Effector CD8-positive, alpha-beta T cell (primary cell): ENCODE results near the gene UGGT2.
"Not testable (repeated sequence)": the region's sequence is repeated elsewhere in the genome, so short reads cannot be mapped to it uniquely, and the experiment has no call there.

Source experiments
- DNase-seq: peaks from one replicate; lab custom pipeline; 2025; lab: John Stamatoyannopoulos, UW

UGGT2 gene

DNA sequence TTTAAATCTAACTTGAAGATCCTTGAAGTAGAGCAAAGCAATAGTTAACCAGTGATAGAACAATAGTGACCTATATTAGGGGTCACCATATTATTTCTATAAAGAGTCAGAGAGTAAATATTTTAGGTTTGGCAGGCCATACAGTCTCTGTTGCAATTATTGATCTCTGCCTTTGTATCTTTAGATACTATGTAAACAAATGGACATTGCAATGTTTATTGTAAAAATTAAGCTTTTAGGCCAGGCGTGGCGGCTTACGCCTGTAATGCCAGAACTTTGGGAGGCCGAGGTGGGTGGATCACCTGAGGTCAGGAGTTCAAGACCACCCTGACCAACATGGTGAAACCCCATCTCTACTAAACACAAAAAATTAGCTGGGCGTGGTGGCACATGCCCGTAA is 80.5 kb downstream of the UGGT2 start:
- not testable (repeated sequence) for DNase-seq

DNA sequence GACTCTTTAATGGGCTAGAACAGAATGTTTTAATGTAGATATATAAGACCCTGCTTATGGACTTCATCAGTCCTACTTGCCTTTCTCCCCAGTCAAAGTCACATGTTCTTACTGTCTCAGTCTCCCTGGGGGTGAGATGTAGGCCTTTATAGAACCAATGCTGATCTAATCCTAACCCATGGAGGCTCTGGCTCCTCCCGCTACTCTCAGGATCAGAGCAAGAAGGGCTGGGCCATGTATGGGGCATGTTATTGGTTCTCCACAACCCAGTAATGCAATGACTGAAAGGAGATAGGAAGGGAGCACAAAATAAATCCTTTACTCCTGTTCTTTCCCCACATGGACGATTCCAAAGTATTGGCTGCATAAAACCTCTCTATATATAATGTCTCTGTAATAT is 82.3 kb downstream of the UGGT2 start:
- no peak for DNase-seq

DNA sequence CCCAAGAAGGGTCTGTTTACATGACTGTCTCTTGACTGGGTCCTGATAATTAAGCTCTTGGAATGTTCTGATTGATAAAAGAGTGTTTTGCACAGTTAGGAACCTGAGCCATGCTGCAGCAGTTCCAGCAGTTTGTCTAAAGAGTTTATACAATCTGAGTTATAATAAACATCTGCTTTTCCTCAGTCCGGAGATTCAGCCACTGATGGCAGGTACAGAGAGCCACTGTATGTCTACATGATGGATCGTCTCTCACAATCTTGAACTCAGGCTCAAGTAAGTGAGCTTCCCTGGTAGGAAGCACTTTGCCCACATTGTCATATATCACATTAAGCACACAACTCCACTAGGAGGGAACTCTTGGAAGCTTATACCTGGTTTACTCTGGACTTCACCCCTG is 84.3 kb downstream of the UGGT2 start:
- no peak for DNase-seq

DNA sequence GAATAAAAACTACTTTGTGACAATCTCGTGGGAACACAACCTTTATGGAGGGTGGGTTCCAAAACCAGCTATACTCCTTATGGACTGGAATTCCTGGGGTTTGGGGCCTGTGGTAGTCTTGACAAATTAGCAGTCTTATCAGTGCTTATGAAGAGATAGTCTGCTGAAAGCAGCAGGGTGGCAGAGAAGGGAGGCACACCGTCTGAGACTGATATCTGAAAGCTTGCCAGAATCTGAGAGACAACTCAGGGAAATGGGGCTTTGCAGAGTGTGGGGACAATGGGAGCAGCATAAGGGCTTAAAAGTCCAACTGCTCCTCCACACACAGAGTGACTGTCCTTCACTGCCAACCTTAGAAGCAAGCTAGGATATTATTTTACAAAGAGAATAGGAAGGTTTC is 95.9 kb downstream of the UGGT2 start:
- no peak for DNase-seq

DNA sequence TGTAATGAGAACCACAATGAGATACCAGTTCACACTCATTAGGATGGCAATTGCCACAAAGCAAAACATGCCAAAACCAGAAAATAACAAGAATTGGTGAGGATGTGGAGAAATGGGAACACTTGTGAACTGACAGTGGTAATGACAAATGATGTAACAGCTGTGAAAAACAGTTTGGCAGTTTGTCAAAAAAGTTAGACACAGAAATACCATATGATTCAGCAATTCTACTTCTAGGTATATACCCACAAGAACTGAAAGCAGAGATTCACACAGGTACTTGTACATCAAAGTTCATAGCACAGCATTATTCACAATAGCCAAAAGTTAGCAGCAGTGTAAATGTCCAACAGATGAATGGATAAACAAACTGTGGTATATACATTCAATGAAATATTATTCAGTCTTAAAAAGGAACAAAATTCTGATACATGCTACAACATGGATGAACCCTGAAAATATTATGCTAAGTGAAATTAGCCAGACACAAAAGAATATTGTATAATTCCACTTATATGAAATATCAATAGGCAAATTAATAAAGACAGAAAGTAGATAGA is 96.5 kb downstream of the UGGT2 start:
- DNase-seq = no peak

DNA sequence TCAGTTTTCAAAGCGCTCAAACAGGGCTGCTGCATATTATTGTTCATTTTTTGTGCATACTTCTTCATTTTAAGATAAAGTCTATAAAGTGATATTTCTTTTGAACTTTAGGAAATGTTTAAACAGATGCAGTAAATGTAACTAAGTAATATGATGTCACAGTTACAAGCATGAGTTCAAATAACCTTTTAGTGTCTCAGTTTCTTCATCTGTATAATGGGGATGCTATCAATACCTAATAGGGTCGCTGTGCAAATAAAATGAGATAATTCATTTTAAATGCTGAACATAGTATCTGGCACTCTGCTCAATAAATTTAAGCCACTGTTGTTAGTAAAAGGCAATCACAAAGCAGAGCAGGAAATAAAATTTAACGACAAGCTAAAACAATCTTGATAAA is 97.5 kb downstream of the UGGT2 start:
- DNase-seq = no peak

DNA sequence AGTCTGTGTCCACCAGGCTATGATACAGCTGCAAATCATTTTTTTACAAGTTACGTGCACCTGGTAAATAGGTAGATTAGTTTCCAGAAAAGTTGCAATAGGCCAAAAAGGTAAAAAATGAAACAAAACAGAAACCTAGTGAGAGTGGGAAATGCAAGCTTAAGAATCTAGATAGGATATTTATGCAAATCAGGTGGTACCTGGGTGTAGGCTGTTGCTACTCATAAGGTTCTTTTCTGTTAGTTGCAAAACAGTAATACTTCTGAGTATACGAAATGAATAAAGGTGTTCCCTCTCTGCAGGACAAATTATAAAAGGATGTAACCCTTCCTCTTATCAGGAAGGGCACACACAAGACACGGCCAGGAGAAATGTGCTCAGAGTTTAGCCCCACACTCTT is 97.9 kb downstream of the UGGT2 start:
- DNase-seq = no peak

DNA sequence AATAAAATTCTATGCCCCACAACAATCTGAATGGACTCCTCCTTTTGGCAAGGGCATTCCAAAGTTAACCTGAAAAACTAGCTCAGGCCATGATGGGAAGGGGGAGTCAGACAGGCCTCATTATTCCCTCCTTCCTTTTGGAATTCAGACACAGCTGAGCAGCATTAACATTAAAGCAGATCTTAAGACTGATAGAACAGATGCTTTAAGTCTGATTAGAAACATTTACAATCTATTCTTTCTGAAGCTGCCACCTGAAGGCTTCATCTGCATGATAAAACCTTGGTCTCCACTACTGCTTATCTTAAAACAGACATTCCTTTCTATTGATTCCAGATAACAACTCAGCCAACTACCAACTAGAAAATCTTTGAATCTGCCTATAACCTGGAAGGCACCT is 98.9 kb downstream of the UGGT2 start:
- DNase-seq = no peak

DNA sequence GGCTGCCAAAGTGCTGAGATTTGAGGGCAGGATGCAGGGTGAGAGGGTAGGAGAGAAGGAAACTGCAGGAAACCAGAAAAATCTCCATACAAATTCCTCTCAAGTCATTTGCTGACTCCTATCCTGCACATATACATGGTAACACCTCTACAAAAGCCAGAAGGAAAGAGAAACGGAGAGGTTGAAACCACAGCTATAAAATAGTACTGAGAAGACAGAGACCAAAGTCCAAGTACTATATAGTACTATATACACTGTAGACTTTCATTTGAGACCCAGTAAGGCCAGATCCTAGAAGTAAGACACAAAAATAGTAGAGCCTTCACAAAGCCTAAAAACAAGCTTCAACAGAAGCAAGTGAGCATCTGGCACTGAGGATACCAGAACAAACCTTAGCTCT is 103.1 kb downstream of the UGGT2 start:
- DNase-seq = no peak

DNA sequence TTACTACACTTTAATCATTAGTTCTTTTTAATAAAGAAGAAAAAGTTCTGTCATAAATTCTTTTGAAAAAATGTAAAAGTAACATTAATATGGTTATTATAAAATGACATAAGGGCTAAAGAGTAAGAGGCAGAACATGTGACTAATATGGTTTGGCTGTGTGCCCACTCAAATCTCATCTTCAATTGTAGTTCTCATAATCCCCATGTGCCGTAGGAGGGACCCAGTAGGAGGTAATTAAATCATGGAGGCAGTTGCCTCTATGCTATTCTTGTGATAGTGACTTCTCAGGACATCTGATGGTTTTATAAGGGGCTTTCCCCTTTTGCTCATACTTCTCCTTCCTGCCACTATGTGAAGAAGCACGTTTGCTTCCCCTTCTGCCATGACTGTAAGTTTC is 104.5 kb downstream of the UGGT2 start:
- no peak for DNase-seq

DNA sequence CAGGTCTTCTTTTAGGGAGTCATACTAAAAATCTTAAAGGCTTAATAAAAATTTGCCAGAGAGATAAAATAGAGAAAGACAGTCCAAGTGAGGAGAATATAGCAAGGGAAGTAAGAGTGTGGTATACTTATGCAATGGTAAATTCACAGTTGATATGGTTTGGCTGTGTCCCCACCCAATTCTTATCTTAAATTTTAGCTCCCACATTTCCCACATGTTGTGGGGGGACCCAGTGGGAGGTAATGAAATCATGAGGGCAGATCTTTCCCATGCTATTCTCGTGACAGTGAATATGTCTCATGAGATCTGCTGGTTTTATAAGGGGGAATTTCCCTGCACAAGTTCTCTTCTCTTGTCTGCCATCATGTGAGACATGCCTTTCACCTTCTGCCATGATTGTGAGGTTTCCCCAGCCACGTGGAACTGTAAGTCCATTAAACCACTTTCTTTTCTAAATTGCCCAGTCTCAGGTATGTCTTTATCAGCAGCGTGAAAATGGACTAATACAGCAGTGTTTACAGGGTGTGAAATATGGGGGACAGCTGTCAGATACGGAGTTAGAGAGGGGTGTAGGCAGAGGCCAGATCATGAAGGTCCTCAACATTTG is 115.4 kb downstream of the UGGT2 start:
- DNase-seq = no peak

DNA sequence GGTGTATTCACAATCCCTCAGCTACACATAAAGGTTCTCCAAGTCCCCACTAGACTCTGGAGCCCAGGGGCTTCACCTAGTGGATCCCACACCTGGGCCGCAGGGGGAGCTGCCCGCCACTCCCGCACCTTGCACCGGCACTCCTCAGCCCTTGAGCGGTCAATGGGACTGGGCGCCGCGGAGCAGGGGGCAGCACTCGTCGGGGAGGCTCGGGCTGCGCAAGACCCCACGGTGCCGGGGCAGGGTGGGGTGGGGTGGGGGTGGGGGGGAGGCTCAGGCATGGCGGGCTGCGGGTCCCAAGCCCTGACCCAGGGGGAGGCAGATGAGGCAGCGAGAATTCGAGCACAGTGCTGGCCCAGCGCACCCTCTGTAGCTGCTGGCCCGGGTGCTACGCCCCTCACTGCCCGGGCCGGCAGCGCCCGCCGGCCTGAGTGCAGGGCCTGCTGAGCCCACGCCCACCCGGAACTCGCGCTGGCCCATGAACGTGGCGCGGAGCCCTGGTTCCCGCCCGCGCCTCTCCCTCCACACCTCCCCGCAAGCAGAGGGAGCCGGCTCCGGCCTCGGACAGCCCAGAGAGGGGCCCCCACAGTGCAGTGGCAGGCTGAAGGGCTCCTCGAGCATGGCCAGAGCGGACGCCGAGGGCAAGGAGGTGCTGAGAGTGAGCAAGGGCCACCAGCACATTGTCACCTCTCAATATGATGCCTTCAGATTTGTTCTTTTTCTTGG is 121.7 kb downstream of the UGGT2 start:
- DNase-seq = no peak

DNA sequence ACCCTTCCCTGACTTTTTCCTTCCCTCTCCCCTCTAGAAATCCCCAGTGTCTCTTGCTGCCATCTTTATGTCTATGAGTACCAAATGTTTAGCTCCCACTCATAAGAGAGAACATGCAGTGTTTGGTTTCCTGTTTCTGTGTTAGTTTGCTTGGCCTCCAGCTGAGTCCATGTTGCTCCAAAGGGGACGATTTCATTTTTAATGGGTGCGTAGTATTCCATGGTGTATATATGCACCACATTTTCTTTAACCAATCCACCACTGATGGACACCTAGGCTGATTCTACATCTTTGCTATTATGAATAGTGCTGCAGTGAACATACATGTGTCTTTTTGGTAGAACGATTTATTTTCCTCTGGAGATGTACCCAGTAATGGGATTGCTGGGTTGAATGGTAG is 123.8 kb downstream of the UGGT2 start:
- DNase-seq = no peak

DNA sequence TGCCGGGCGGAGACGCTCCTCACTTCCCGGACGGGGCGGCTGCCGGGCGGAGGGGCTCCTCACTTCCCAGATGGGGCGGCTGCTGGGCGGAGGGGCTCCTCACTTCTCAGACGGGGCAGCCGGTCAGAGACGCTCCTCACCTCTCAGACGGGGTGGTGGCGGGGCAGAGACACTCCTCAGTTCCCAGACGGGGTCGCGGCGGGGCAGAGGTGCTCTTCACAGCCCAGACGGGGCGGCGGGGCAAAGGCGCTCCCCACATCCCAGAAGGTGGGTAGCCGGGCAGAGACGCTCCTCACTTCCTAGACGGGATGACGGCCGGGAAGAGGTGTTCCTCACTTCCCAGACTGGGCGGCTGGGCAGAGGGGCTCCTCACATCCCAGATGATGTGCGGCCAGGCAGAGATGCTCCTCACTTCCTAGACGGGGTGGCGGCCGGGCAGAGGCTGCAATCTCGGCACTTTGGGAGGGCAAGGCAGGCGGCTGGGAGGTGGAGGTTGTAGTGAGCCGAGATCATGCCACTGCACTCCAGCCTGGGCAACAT is 124.8 kb downstream of the UGGT2 start:
- DNase-seq = not testable (repeated sequence)

DNA sequence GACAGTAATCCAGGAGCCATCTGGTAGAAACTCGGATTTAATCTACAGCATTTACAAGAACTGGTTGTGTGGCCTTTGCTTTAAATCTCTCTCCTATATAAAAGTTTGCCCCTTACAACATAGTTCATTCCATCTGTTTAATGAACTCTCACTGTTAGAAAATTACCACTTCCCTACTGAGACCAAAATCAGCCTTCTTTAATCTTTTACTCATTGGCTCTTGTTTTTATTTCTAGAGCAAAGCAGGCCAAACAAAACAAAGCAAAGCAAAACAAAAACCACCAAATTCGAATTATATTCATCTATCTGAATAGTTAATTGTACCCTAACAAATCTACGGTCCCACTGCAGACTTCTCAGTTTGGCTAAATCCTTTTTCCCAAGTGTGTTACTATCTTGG is 127.0 kb downstream of the UGGT2 start:
- no peak for DNase-seq

DNA sequence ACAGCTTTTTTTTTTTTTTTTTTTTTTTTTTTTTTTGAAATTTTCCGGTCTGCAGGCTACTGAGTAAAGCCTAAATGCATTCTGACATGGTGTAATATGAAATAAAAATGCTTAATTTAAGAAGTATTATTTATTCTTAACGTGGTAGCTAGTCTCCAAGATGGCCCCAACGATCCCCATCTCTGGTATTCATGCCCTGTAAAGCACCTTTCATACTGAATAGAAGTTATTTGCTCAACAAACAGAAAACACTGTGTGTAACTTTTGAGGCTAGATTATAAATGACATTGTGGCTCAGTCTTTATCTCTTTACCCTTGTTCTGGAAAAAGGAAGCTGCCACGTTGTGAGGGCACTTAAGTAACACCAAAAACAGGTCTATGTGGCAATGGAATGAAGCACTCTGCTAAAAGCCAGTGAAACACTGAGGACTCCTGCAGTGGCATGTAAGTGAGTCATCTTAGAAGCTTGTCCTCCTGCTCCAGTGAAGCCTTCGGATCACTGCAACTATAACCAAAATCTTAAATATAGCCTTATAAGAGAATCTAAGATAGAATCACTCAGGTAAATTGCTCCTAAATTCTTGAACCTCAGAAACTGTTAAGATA is 128.7 kb downstream of the UGGT2 start:
- DNase-seq = no peak

DNA sequence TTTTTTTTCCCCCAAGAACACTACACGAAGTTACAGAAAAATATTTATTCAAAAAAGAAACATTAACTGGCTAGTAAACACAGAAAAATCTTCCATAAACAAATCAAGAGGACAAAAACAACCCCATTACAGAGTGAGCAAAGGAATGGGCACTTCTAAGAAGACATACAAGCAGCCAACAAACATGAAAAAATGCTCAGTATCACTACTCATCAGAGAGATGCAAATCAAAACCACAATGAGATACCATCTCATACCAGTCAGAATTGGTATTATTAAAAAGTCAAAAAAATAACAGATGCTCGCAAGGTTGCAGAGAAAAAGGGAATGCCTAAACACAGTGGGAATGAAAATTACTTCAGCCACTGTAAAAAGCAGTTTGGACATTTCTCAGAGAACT is 131.7 kb downstream of the UGGT2 start:
- DNase-seq = no peak

DNA sequence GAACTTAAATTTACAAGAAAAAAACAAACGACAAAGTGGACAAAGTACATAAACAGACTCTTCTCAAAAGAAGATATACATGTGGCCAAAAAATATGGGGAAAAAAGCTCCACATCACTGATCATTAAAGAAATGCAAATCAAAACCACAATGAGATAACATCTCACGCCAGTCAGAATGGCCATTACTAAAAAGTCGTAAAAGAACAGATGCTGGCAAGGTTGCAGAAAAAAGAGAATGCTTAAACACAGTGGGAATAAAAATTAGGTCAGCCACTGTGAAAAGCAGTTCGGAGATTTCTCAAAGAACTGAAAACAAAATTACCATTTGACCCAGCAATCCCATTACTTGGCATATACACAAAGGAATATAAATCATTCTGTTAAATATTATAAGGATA is 132.7 kb downstream of the UGGT2 start:
- DNase-seq = no peak

DNA sequence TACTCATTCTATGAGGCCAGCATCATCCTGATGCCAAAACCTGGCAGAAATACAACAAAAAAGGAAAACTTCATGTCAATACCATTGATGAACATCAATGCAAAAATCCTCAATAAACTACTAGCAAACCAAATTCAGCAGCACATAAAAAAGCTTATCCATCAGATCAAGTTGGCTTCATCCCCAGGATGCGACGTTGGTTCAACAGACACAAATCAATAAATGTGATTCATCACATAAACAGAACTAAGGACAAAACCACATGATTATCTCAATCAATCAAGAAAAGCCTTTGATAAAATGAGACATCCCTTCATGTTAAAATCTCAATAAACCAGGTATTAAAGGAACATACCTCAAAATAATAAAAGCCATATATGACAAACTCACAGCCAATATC is 134.3 kb downstream of the UGGT2 start:
- DNase-seq = no peak

DNA sequence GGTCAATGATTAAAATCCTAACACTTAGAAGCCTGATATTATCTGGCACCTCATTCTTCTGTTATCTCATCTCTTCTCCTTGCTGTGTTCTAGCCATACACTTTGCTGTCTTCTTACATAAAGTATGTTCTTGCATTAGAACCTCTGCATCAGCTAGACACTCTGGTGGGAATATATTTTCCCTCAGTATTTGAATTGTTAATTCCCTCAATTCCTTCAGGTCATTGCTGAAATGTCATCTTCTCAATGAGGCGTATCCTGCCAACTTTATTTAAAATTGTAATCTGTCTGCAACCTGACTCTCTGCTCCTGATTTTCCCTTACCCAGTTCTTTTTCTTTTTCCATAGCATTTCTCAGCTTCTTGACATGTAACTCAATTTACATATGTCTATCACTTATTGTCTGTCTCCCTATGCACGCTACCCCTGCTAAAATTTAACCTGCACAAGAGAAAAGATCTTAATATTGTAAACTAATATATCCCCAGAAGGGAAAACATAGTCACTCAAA is 138.2 kb downstream of the UGGT2 start:
- no peak for DNase-seq

DNA sequence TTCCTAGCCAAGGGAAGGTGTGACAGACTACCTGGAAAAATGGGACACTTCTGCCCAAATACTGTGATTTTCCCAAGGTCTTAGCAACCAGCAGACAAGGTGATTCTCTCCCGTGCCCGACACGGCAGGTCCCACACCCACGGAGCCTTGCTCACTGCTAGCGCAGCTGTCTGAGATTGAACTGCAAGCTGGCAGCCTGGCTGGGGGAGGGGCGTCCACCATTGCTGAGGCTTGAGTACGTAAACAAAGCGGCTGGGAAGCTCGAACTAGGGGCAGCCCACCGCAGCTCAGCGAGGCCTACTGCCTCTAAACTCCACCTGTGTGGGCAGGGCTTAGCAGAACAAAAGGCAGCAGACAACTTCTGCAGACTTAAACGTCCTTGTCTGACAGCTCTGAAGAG is 146.2 kb downstream of the UGGT2 start:
- DNase-seq = no peak

DNA sequence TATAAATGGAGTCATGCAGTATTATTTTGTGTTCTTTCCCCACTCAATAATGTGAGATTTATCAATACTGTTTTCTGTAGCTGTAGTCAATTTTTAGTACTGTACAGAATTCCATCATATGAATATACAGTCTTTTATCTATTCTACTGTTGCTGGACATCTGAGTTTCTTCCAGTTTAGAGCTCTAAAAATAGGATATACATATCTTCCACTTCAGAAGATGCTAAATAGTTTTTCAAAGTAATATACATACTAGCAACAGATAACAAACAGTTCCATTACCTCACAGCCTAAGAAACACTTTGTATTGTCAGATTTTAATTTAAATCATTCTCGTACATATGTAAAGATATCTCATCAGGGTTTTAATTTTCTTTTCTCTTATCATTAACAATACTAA is 149.6 kb downstream of the UGGT2 start:
- no peak for DNase-seq

DNA sequence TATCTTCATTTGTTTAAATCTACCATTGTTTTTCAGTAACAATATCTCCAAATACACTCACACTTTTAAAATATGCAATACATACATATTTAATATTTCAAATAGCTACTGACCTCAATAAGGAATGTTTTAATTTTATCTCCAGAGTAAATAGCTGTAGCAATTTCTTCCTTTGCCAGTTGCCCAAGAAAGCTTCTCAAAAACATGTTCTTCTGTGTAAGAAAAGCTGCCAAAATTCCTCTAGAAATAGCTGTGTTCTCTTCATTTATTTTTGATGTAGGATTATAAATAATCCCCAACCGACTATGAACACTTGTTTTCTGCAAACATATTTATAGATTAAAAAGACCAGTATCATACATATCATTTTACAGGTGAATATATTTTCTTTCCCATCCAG is 150.5 kb downstream of the UGGT2 start:
- DNase-seq = no peak
